ENCODE data around the gene APOOL. TPM values are rescaled to one million over a fixed set of nuclear protein-coding genes. Genes with fewer than 3 reads are reported as not detected.
"Not testable (repeated sequence)": the region's sequence is repeated elsewhere in the genome, so short reads cannot be mapped to it uniquely, and the experiment has no call there.

APOOL gene, protein sequence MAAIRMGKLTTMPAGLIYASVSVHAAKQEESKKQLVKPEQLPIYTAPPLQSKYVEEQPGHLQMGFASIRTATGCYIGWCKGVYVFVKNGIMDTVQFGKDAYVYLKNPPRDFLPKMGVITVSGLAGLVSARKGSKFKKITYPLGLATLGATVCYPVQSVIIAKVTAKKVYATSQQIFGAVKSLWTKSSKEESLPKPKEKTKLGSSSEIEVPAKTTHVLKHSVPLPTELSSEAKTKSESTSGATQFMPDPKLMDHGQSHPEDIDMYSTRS
- total RNA-seq = 10 to 100 TPM in 4 of 7 donors, 1 to 10 TPM in 3; 8.2 to 14.4 (median 13.2) TPM
- polyA plus RNA-seq = 1 to 10 TPM; 1.5 to 3.1 (median 1.6) TPM
- long read RNA-seq, donor 1, transcript APOOL-201 (9 exons, 1,279 nt) = major isoform, 5 of 5 reads
- long read RNA-seq, donor 1, partial matches to known transcripts = 0 of 5 reads
- long read RNA-seq, donor 1, other reads (novel, unspliced or antisense) = 0 of 5 reads
- long read RNA-seq, donor 2 = 0 reads

- peaks cover 0 to 9% (median 4%) of the 10 kb centered on the region in 6 donors for H3K4me1 ChIP-seq
Observed at GRCh38 chrX:85003655-85004244, at the start of gene APOOL. Gene APOOL (plus strand): TSS chrX:85003877. CDS start chrX:85003913, 36 bp downstream.

DNA sequence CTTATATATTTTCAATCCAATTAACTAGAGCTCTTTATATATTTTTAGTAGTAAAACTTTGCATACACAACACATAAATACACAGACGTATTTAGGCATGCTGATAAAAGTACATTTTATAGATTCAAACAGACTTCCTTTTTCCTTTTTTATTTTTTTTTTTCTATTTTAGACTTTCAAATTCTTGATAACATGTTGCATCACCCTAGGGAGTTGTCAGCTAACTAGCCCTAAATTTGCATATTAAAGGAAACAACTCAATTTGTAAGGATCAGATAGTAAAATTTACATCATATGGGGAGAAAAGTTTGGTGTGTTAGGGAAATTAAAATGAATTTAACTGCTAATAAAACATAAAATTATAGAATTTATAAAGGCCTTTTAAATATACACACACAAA, 47.4 kb upstream of the APOOL start:
- Histone ChIP-seq H3K4me1 (no peaks in the 10 kb centered on the region), H3K27me3 (replicated peaks in 1 of 7) (no peaks in the 10 kb centered on the region), H3K4me3 (no peak overlapping the region), H3K27ac (no peak overlapping the region), H3K36me3 (no peaks in the 10 kb centered on the region), H3K9me3 (no peaks in the 10 kb centered on the region)
- DNase-seq = no peak
- WGBS, 5 donors = 27 to 65% (median 32%) methylated on average over 1 of the region's 1 CpG
- no peak for TF ChIP-seq POLR2A (IDR thresholded peaks at IDR 0.05)
- TF ChIP-seq CTCF (IDR thresholded peaks at IDR 0.05 in 8 of 11, conservative IDR thresholded peaks at IDR 0.05 in 3 of 11) = no peak
- no peak for TF ChIP-seq POLR2AphosphoS5 (IDR thresholded peaks at IDR 0.05)
- intact Hi-C loops (cut with DNase I; ENCODE audit: low total_unique reads) = no loop called here

More at GRCh38 chrX:85003655-85004244, at the start of gene APOOL:
- WGBS, 5 donors = 0 to 49% (median 0%) methylated on average over 23 to 24 of the region's 24 CpGs
- TF ChIP-seq CTCF (IDR thresholded peaks at IDR 0.05 in 8 of 11, conservative IDR thresholded peaks at IDR 0.05 in 3 of 11) (no peak), POLR2A (IDR thresholded peaks at IDR 0.05) (no peak), POLR2AphosphoS5 (IDR thresholded peaks at IDR 0.05) (peak in 2 of 3 donors; percentile 71)
- H3K36me3 ChIP-seq = no peaks in the 10 kb centered on the region
- intact Hi-C loops (cut with DNase I; ENCODE audit: low total_unique reads) = no loop called here
- H3K9me3 ChIP-seq = no peaks in the 10 kb centered on the region
- no peaks in the 10 kb centered on the region for H3K27me3 ChIP-seq (replicated peaks in 1 of 7)
- peak within 1 kb of the TSS in 5 of 8 donors; percentile 48 to 73 (median 67) for H3K27ac ChIP-seq
- peak within 1 kb of the TSS; percentile 46 to 78 (median 54) for H3K4me3 ChIP-seq
- peak; percentile 92 for DNase-seq

- TF ChIP-seq POLR2A (IDR thresholded peaks at IDR 0.05) = no peak
- TF ChIP-seq POLR2AphosphoS5 (IDR thresholded peaks at IDR 0.05) = no peak
- no peak for TF ChIP-seq CTCF (IDR thresholded peaks at IDR 0.05 in 8 of 11, conservative IDR thresholded peaks at IDR 0.05 in 3 of 11)
- DNase-seq = no peak
- peaks cover 0 to under 1% (median 0%) of the 10 kb centered on the region in 8 donors for H3K9me3 ChIP-seq
- WGBS, 5 donors = 90 to 93% (median 92%) methylated on average over 2 to 19 of the region's 19 CpGs
- H3K27me3 ChIP-seq (replicated peaks in 1 of 7) = no peaks in the 10 kb centered on the region
- no peak overlapping the region for H3K27ac ChIP-seq
- H3K4me1 ChIP-seq = no peaks in the 10 kb centered on the region
- intact Hi-C loops (cut with DNase I; ENCODE audit: low total_unique reads) = no loop called here
- no peaks in the 10 kb centered on the region for H3K36me3 ChIP-seq
- H3K4me3 ChIP-seq = no peak overlapping the region
Observed at GRCh38 chrX:84974803-84975202, 28.9 kb upstream of the APOOL start.

DNA sequence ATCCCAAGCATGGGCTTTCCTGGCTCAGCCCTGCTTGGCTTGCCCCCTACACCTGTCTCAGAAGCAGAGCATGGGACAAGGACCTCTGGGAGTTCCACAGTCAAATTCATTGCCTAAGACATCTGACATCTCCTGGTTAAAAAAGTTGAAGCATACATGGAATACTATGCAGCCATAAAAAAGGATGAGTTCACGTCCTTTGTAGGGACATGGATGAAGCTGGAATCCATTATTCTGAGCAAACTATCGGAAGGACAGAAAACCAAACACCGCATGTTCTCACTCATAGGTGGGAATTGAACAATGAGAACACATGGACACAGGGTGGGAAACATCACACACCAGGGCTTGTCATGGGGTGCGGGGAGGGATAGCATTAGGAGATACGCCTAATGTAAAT, 11.9 kb upstream of the APOOL start:
- H3K4me1 ChIP-seq; intact Hi-C loops (cut with DNase I; ENCODE audit: low total_unique reads); DNase-seq; H3K9me3 ChIP-seq; H3K27ac ChIP-seq; H3K36me3 ChIP-seq; H3K4me3 ChIP-seq: not testable (repeated sequence)
- WGBS, 5 donors = 89 to 97% (median 92%) methylated on average over 5 of the region's 5 CpGs
- peaks cover 0 to 18% (median 0%) of the 10 kb centered on the region in 7 donors for H3K27me3 ChIP-seq (replicated peaks in 1 of 7)
